ENCODE data around the gene ABCB8. TPM values are rescaled to one million over a fixed set of nuclear protein-coding genes. Genes with fewer than 3 reads are reported as not detected.

ABCB8 gene
- total and polyA plus RNA-seq, 12 donors = 15.5 to 62.3 (median 51.2) TPM

DNA sequence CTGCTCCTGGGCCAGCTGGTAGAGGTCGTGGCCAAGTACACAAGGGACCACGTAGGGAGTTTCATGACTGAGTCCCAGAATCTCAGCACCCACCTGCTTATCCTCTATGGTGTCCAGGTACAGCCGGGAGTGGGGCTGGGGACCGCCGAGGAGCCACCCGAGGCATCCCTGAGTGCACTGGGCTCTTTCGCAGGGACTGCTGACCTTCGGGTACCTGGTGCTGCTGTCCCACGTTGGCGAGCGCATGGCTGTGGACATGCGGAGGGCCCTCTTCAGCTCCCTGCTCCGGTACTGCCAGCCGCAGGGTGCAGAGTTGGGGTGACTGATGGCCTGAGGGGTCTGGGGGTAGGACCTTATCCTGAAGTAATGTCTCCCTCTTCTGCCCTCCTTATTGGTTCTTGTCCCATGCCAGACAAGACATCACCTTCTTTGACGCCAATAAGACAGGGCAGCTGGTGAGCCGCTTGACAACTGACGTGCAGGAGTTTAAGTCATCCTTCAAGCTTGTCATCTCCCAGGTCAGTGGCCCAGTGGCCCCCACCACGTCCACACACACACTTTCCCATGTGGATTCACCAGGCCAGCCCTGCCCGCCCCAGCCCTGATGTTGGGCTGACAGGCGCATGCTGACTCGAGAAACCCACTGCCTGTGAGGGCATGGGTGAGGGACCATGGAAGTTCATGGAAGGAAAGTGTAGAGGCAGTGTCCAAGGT, 6.2 kb downstream of the ABCB8 start:
- intact Hi-C loops (cut with DNase I) = no loop called here
- Histone ChIP-seq H3K27ac (no peak overlapping the region), H3K4me3 (no peak overlapping the region), H3K9me3 (replicated peaks in 1 of 3) (no peaks in the 10 kb centered on the region), H3K36me3 (replicated peaks in 1 of 2) (peaks cover 0 to 34% of the 10 kb centered on the region in 2 donors), H3K27me3 (no peaks in the 10 kb centered on the region), H3K4me1 (replicated peaks in 1 of 2) (peaks cover 9 to 17% of the 10 kb centered on the region in 2 donors)
- no peak for DNase-seq
- WGBS, 4 donors = 90 to 95% (median 94%) methylated on average over 12 to 21 of the region's 21 CpGs
- TF ChIP-seq, protein P1, sequence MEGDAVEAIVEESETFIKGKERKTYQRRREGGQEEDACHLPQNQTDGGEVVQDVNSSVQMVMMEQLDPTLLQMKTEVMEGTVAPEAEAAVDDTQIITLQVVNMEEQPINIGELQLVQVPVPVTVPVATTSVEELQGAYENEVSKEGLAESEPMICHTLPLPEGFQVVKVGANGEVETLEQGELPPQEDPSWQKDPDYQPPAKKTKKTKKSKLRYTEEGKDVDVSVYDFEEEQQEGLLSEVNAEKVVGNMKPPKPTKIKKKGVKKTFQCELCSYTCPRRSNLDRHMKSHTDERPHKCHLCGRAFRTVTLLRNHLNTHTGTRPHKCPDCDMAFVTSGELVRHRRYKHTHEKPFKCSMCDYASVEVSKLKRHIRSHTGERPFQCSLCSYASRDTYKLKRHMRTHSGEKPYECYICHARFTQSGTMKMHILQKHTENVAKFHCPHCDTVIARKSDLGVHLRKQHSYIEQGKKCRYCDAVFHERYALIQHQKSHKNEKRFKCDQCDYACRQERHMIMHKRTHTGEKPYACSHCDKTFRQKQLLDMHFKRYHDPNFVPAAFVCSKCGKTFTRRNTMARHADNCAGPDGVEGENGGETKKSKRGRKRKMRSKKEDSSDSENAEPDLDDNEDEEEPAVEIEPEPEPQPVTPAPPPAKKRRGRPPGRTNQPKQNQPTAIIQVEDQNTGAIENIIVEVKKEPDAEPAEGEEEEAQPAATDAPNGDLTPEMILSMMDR (IDR thresholded peaks at IDR 0.05) = no peak
- no peak for TF ChIP-seq POLR2A (IDR thresholded peaks at IDR 0.05)

DNA sequence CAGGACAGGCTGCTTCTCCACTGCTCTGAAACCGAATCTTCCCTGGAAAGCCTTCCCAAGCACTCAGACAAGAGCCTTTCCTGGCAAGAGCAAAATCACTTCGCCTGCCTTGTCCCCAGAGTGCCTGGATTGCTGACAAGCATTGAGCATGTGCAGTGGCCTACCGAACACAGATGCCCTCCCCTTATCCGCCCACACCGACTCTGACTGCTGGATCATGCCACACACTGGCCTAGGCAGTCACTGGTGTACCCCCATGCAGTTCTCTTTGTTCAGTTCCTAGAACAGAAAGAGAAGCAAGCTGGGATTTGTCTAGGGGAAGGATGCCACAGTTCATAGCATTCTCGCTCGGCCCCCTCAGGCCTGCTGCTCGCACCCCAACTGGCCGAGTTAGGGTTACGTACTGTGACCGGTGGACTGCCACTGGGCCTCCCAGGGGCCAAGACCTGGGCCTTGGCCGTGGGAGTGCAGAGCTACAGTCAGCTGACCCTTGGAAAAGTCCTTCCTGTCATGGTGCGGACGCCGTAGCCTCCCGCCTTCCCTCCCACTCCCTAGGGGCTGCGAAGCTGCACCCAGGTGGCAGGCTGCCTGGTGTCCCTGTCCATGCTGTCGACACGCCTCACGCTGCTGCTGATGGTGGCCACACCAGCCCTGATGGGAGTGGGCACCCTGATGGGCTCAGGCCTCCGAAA, 6.9 kb downstream of the ABCB8 start:
- Histone ChIP-seq H3K4me1 (replicated peaks in 1 of 2) (peaks cover 13 to 17% of the 10 kb centered on the region in 2 donors), H3K9me3 (replicated peaks in 1 of 3) (no peaks in the 10 kb centered on the region), H3K36me3 (replicated peaks in 1 of 2) (peaks cover 0 to 34% of the 10 kb centered on the region in 2 donors), H3K4me3 (no peak overlapping the region), H3K27me3 (no peaks in the 10 kb centered on the region), H3K27ac (no peak overlapping the region)
- 79 to 89% (median 87%) methylated on average over 8 to 21 of the region's 21 CpGs for WGBS, 4 donors
- TF ChIP-seq POLR2A (IDR thresholded peaks at IDR 0.05) = no peak
- TF ChIP-seq, protein P1 (IDR thresholded peaks at IDR 0.05) = no peak
- DNase-seq = no peak
- intact Hi-C loops (cut with DNase I) = no loop called here

DNA sequence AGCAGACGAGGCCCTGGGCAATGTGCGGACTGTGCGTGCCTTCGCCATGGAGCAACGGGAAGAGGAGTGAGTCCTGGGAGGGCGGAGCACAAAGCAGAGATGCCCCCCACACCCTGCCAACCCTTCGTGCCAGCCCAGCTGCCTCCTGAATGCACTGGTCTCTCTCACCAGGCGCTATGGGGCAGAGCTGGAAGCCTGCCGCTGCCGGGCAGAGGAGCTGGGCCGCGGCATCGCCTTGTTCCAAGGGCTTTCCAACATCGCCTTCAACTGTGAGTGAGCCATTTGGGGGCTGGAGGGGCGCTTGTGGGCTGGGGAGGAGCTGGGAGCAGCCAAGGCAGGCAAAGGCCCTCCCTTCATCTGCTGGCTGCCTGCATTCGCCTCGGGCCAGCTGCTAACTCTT, 7.7 kb downstream of the ABCB8 start:
- 91 to 94% (median 93%) methylated on average over 9 to 17 of the region's 17 CpGs for WGBS, 4 donors
- no peak overlapping the region for H3K4me3 ChIP-seq
- intact Hi-C loops (cut with DNase I) = no loop called here
- no peaks in the 10 kb centered on the region for H3K27me3 ChIP-seq
- DNase-seq = no peak
- H3K4me1 ChIP-seq (replicated peaks in 1 of 2) = peaks cover 13 to 17% of the 10 kb centered on the region in 2 donors
- TF ChIP-seq, protein P1 (IDR thresholded peaks at IDR 0.05) = no peak
- no peak for TF ChIP-seq POLR2A (IDR thresholded peaks at IDR 0.05)
- no peaks in the 10 kb centered on the region for H3K9me3 ChIP-seq (replicated peaks in 1 of 3)
- no peak overlapping the region for H3K27ac ChIP-seq
- H3K36me3 ChIP-seq (replicated peaks in 1 of 2) = peaks cover 0 to 34% of the 10 kb centered on the region in 2 donors

DNA sequence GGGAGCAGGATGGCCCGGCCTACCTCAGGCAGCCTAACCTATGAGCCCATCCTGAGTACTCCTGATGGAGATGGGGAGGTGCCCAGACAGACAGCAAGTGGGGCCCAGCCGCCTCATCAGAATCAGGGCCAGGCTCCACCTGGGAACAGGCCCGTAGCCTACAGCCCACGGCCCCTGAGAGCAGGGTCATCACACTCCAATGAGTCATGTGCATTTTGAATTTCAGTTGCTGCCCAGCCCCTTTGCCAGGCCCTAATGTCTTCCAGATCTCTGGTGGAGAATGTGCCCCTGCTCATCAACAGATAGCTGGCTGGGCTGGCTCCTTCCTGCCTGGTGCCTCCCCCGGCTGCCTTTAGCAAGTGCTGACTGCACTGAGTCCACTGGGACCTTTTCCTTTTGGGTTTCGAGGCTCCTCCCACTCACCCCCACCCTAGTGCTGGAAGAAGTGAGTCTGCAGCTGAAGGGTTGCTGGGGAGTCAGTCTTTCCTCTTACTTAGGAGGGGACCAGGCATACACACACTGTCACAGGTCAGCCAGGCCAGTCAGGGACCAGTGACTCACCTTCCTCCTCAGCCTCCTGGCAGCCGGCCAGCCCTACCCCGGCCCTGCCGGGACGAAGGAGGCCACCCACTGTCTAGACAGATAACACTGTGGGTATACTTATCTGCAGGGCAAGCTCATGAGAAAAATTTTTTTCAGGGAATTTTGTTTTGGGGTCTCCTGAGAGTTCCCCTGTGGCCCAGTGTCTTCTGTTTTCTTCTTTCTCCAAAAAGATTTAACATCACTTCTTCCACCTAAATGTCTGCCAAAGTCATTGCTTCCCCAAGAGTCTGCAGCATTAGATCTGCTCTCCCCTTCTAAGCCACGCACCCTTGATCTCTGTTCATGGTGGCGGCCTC, 10.9 kb downstream of the ABCB8 start:
- 15 to 30% (median 22%) methylated on average over 8 to 12 of the region's 12 CpGs for WGBS, 4 donors
- H3K9me3 ChIP-seq (replicated peaks in 1 of 3) = no peaks in the 10 kb centered on the region
- peaks cover 13 to 17% of the 10 kb centered on the region in 2 donors for H3K4me1 ChIP-seq (replicated peaks in 1 of 2)
- H3K36me3 ChIP-seq (replicated peaks in 1 of 2) = peaks cover 0 to 39% of the 10 kb centered on the region in 2 donors
- peak overlapping the region in 4 of 5 donors; percentile 62 to 89 (median 79) for H3K27ac ChIP-seq
- TF ChIP-seq, protein P1 (IDR thresholded peaks at IDR 0.05) = no peak
- TF ChIP-seq POLR2A (IDR thresholded peaks at IDR 0.05) = peak in 1 of 2 donors; percentile 75
- intact Hi-C loops (cut with DNase I) = no loop called here
- no peak overlapping the region for H3K4me3 ChIP-seq
- DNase-seq = peak; percentile 91 to 97 (median 95)
- no peaks in the 10 kb centered on the region for H3K27me3 ChIP-seq
